Pancreas (tissue), 10 donors: ENCODE data around the gene GFPT1. TPM values are rescaled to one million over a fixed set of nuclear protein-coding genes. Genes with fewer than 3 reads are reported as not detected.

ENCODE experiments used
- ATAC-seq, 4 donors: fragments of 200-7000 bp; cut with Tn5 transposase; one replicate each; pipeline versions ENCODE4 v1.8.0 to v1.9.1; 2020; ENCODE audit warnings: mild to moderate bottlenecking in 4 of 4, moderate library complexity in 4 of 4
- DNase-seq, 6 donors: peaks; one replicate each; pipeline ENCODE4 v3.0.0-alpha.2; 2020
- FAIRE-seq: peaks from 2 replicates; lab custom pipeline; 2012; peaks lifted over from hg19 to GRCh38; lab: Jason Lieb, UNC
- H3K27ac ChIP-seq, 4 donors: fragments of 200-600 bp; sonication (generic); 1 replicate in 3 of 4; 2 replicates in 1 of 4; pipeline versions ENCODE4 v1.5.0 to v1.8.0; 2020
- H3K27me3 ChIP-seq, 4 donors: fragments of 200-600 bp; one replicate each; pipeline ENCODE4 v1.8.0; 2021
- H3K36me3 ChIP-seq, 3 donors: fragments of 200-600 bp; sonication (generic) in 1 of 3; one replicate each; pipeline versions ENCODE4 v1.5.0 to v1.8.0; 2020 to 2021
- H3K4me1 ChIP-seq, 3 donors: fragments of 200-600 bp; one replicate each; pipeline ENCODE4 v1.8.0; 2021
- H3K4me3 ChIP-seq, 4 donors: fragments of 200-600 bp; sonication (generic) in 2 of 4; one replicate each; pipeline versions ENCODE4 v1.5.0 to v1.8.0; 2020 to 2021
- H3K9me3 ChIP-seq, 4 donors: fragments of 200-600 bp; one replicate each; pipeline ENCODE4 v1.8.0; 2021
- WGBS, 2 donors: extraction: QIAGEN DNeasy Blood & Tissue Kit; methylation state at CpG; one replicate each; pipeline ENCODE4 v1.1.7; 2013; 5-methylcytosine and 5-hydroxymethylcytosine counted together
- intact Hi-C, 3 donors: fragments of 100-400 bp; cut with DNase I; formaldehyde crosslinking; loops; one replicate each; pipeline versions ENCODE4 v1.11.1 to v1.14.2; 2022
- polyA plus RNA-seq, 2 donors: library from polyadenylated mRNA; stranded (reverse); fragments of 200-250 nt; gene quantifications; one replicate each; pipeline ENCODE4 v1.2.3, GENCODE V29; 2013
- total RNA-seq, 6 donors: library from RNA; stranded (reverse); fragmentation: NEBNext Ultra II Directional in 4 of 6; extraction: Animal tissue kit (Norgen Biotek cat#: 25700) in 4 of 6; gene quantifications; one replicate each; pipeline versions ENCODE4 v1.2.1 to v1.2.4, GENCODE V29; 2021 to 2023
- TF ChIP-seq, protein P1 (sequence below), 4 donors: fragments of 200-600 bp; sonication (generic) in 3 of 4; IDR thresholded peaks; one replicate each; pipeline versions ENCODE4 v1.5.0 to v1.8.0; 2021; ENCODE audit warnings: antibody characterized with exemption in 4 of 4
- donor health status: healthy with polysubstance abuse.
- donor health status: DM: no; HTN: no; CAD: no; lungs with moderate emphysema.
- donor health status: DM: no; HTN: no; CAD: no.
- donor health status: control.
- donor health status: control.
- donor health status: Bipolar disorder and iron deficiency.
- donor health status: DM: yes; HTN: yes; CAD: no.
- donor health status: DM: no; HTN: no; CAD: no.
- donor health status: DM: no; HTN: no; CAD: no.
- donor health status: DM: yes; HTN: yes; CAD: no.

Gene GFPT1
- total and polyA plus RNA-seq, 8 donors: 7.8 to 78.0 (median 40.2) TPM

DNA sequence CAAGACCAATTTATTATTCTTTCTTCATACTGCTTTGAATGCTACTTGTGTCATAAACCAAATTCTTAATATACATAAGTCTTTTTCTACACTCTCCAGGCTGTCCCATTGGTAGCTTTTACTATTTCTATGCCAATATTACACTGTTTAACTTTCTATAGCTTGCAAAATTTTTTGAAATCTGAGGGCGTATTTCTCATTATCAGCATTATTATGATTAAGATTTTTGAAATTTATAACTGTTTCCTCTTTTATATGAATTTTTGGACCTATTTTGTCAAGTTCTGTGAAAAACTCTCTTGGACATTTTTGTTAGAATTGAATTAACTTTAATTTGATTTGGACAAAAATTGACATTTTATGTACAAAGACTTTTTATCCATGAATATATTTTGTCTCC lies 98.6 kb downstream of the GFPT1 start:
- Histone ChIP-seq H3K9me3 (no peaks in the 10 kb centered on the region), H3K27me3 (no peaks in the 10 kb centered on the region), H3K36me3 (no peaks in the 10 kb centered on the region), H3K27ac (no peak overlapping the region), H3K4me3 (no peak overlapping the region), H3K4me1 (peaks cover 0 to 13% (median 0%) of the 10 kb centered on the region in 3 donors)
- intact Hi-C loops: no loop called here
- DNase-seq: no peak
- 78 to 85% methylated on average over 1 of the region's 1 CpG for WGBS, 2 donors
- no peak for ATAC-seq
- TF ChIP-seq, protein P1, sequence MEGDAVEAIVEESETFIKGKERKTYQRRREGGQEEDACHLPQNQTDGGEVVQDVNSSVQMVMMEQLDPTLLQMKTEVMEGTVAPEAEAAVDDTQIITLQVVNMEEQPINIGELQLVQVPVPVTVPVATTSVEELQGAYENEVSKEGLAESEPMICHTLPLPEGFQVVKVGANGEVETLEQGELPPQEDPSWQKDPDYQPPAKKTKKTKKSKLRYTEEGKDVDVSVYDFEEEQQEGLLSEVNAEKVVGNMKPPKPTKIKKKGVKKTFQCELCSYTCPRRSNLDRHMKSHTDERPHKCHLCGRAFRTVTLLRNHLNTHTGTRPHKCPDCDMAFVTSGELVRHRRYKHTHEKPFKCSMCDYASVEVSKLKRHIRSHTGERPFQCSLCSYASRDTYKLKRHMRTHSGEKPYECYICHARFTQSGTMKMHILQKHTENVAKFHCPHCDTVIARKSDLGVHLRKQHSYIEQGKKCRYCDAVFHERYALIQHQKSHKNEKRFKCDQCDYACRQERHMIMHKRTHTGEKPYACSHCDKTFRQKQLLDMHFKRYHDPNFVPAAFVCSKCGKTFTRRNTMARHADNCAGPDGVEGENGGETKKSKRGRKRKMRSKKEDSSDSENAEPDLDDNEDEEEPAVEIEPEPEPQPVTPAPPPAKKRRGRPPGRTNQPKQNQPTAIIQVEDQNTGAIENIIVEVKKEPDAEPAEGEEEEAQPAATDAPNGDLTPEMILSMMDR (IDR thresholded peaks at IDR 0.05): no peak
- FAIRE-seq: no peak

DNA sequence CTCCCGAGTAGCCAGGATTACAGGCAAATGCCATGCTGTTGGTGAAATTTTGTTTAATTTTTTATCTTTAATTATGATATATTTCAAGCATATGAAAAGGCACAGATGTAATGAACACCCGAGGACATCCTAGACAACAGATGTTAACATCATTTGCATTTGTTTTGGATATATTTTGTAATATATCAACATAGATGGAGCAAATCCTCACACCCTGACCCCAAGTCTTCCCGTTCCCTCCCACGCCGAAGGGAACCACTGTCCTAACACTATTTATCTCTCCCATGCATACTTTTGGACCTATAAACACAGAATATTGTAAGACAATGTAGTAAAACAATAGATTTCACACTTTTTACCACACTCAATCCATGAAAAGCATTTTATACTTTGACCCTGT lies 99.5 kb downstream of the GFPT1 start:
- no peak for DNase-seq
- Histone ChIP-seq H3K27ac (no peak overlapping the region), H3K9me3 (no peaks in the 10 kb centered on the region), H3K36me3 (no peaks in the 10 kb centered on the region), H3K4me1 (peaks cover 0 to 13% (median 0%) of the 10 kb centered on the region in 3 donors), H3K27me3 (no peaks in the 10 kb centered on the region), H3K4me3 (no peak overlapping the region)
- ATAC-seq: no peak
- TF ChIP-seq, protein P1 (IDR thresholded peaks at IDR 0.05): no peak
- WGBS, 2 donors: 84 to 89% methylated on average over 5 of the region's 5 CpGs
- intact Hi-C loops: no loop called here
- FAIRE-seq: no peak

DNA sequence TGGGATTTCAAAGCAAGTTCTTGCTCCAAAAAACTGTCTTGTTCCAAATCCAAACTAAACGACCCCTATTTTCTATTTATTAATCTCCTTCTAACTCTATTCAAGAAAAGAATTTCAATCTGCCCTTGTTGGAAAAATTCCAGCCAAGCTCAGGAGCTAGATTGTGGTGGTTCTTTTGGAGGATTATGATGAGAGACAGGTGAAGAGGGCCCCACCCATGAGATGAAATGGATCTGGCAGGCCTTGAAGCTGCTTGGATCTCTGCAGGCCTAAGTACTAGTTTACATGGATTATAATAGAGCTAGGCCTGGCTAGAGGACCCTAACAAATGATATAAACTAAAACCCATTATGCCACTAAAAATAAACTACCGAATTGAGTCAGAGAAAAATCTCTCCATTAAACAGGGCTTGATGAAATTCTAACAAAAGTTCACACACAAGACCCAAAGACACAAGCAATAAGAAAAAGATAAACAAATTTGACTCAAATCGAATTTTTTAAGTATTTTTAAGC lies 101.6 kb downstream of the GFPT1 start:
- Histone ChIP-seq H3K4me1 (no peaks in the 10 kb centered on the region), H3K4me3 (no peak overlapping the region), H3K27me3 (no peaks in the 10 kb centered on the region), H3K36me3 (no peaks in the 10 kb centered on the region), H3K27ac (no peak overlapping the region), H3K9me3 (no peaks in the 10 kb centered on the region)
- DNase-seq: no peak
- no peak for FAIRE-seq
- TF ChIP-seq, protein P1 (IDR thresholded peaks at IDR 0.05): no peak
- ATAC-seq: no peak
- 51 to 54% methylated on average over 3 of the region's 3 CpGs for WGBS, 2 donors
- intact Hi-C loops: no loop called here

DNA sequence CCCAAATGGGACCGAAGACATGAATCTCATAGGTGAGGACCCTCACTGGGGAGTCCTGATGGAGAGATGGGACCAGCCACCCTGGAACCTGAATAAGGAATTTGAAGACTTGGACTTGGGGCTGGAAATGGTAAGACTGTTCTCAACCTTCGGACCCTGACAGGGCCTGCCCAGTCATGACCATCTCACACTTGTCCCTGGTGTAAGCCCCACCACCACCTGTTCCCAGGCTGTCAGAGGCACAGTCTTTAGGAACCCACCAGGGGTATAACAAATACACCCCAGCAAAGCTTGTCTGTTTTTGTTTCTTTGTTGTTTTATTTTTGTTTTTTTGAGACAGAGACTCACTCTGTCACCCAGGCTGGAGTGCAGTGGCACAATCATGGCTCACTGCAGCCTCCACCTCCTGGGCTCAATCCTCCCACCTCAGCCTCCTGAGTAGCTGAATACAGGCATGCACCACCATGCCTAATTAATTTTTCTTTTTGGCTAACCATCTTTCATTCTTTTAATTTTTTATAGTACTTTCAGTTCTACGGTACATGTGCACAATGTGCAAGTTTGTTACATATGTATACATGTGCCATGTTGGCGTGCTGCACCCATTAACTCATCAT lies 106.1 kb downstream of the GFPT1 start:
- DNase-seq (no peak), ATAC-seq (no peak), FAIRE-seq (no peak)
- no peaks in the 10 kb centered on the region for H3K4me1 ChIP-seq
- no peaks in the 10 kb centered on the region for H3K27me3 ChIP-seq
- TF ChIP-seq, protein P1 (IDR thresholded peaks at IDR 0.05): no peak
- no peak overlapping the region for H3K4me3 ChIP-seq
- intact Hi-C loops: no loop called here
- 88 to 94% methylated on average over 4 of the region's 4 CpGs for WGBS, 2 donors
- H3K9me3 ChIP-seq: no peaks in the 10 kb centered on the region
- no peak overlapping the region for H3K27ac ChIP-seq
- H3K36me3 ChIP-seq: no peaks in the 10 kb centered on the region

DNA sequence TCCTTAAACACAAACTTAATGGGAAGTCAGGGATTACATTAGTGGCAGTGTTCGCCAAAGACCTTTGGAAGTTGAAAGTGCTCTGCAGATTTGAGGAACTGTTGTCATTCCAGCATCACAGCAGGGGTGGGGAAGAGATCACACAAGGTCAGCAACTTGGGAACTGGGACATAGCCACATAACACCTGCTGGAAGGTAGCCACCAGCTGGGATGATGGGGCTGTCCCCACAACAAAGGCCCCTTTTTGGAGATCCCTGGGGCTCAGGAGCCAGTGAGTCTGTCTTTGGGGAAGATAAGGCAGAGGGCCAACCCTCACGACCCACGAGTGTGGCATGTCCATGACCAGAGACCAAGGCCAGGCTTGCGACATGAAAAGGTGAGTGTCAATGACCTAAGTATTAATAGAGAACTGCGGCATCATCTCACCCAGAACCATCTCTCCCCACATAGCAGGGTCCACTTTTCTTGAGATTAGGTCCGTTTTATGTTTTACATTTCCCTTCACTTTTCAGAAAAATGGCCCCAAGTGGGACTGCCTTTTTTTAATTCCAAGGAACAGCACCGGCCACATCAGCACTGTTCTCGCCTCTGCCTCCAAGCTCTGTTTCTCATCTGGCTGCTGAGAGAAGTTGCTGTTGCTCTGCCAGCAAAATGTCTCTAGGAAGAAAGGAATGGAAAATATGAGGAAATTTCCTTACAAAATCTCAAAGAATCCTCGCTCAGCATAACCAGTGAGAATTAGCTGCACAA lies 106.9 kb downstream of the GFPT1 start:
- no peaks in the 10 kb centered on the region for H3K36me3 ChIP-seq
- no peak overlapping the region for H3K27ac ChIP-seq
- WGBS, 2 donors: 64 to 65% methylated on average over 9 of the region's 9 CpGs
- DNase-seq (no peak), ATAC-seq (no peak), FAIRE-seq (no peak)
- no peaks in the 10 kb centered on the region for H3K27me3 ChIP-seq
- no peaks in the 10 kb centered on the region for H3K9me3 ChIP-seq
- intact Hi-C loops: no loop called here
- H3K4me3 ChIP-seq: no peak overlapping the region
- no peaks in the 10 kb centered on the region for H3K4me1 ChIP-seq
- TF ChIP-seq, protein P1 (IDR thresholded peaks at IDR 0.05): no peak
